Measurements from ENCODE around the gene DDIT4L. TPM values are rescaled to one million over a fixed set of nuclear protein-coding genes. Genes with fewer than 3 reads are reported as not detected.

Gene DDIT4L
- total and polyA plus RNA-seq, 2 donors (not counting 3 experiments of a cell fraction or from before 2014, with no cell fraction given), result 0.73 to 2.0 TPM

GRCh38 chr4:100166297-100167039, 23.8 kb downstream of the DDIT4L start:
- dilution Hi-C loops (cut with MboI; ENCODE audit: extremely low pct_ligation_motif_present, low sequenced_read_pairs) (no loop called here), intact Hi-C loops (cut with micrococcal nuclease) (no loop called here)

More at GRCh38 chr4:100166297-100167039, 23.8 kb downstream of the DDIT4L start:
- POLR2A ChIA-PET, result no interaction called here
- no peaks in the 10 kb centered on the region for H3K9me3 ChIP-seq (replicated peaks; ENCODE audit: control insufficient read depth, insufficient read depth, low read length)
- DNase-seq (ENCODE audit: low read depth, low spot score), result no peak
- H3K27me3 ChIP-seq (ENCODE audit: control insufficient read depth in 2 of 2, insufficient read depth in 2 of 2, low read length in 2 of 2), result no peaks in the 10 kb centered on the region
- H3K79me2 ChIP-seq (ENCODE audit: control insufficient read depth, insufficient read depth, low read length), result no peaks in the 10 kb centered on the region
- no TSS peak for BruUV-seq (replicated peaks)
- no peak overlapping the region for H3K4me3 ChIP-seq (replicated peaks in 1 of 3; ENCODE audit: insufficient read depth in 1 of 3, low read depth in 1 of 3, low read length in 3 of 3)
- no peak overlapping the region for H3K4me2 ChIP-seq (ENCODE audit: insufficient read depth, low read length)
- no peak for TF ChIP-seq POLR2AphosphoS5 (IDR thresholded peaks at IDR 0.05; ENCODE audit: insufficient read depth, low read depth, low read length)
- no peak for TF ChIP-seq CTCF (IDR thresholded peaks at IDR 0.05; ENCODE audit: extremely low read depth in 1 of 2, insufficient read depth in 1 of 2, low read depth in 1 of 2, low read length in 2 of 2)
- no peak for TF ChIP-seq FOS (IDR thresholded peaks at IDR 0.05; ENCODE audit: borderline replicate concordance, insufficient read depth, low read length)
- no peak for TF ChIP-seq POLR2A (IDR thresholded peaks at IDR 0.05; ENCODE audit: low read depth, low read length)
- no peak for TF ChIP-seq MYC (IDR thresholded peaks at IDR 0.05; ENCODE audit: low read depth, low read length)
- TF ChIP-seq EZH2 (IDR thresholded peaks at IDR 0.05; ENCODE audit: borderline replicate concordance, low read depth, low read length, severe bottlenecking), result no peak
- TF ChIP-seq, protein P1, sequence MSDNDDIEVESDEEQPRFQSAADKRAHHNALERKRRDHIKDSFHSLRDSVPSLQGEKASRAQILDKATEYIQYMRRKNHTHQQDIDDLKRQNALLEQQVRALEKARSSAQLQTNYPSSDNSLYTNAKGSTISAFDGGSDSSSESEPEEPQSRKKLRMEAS (IDR thresholded peaks at IDR 0.05; ENCODE audit: insufficient read depth, insufficient read length), result no peak
- TF ChIP-seq JUN (IDR thresholded peaks at IDR 0.05; ENCODE audit: borderline replicate concordance, insufficient read depth, insufficient read length, low read depth), result no peak
- no peak for TF ChIP-seq GATA2 (IDR thresholded peaks at IDR 0.05; ENCODE audit: insufficient read depth, insufficient read length, low read depth, low read length)
- H3K9ac ChIP-seq (replicated peaks; ENCODE audit: extremely low read depth, insufficient read depth, low read length), result no peak overlapping the region
- peaks cover 2% of the 10 kb centered on the region for H3K4me1 ChIP-seq (ENCODE audit: control insufficient read depth, extremely low read depth, insufficient read depth, low read length)
- H3K27ac ChIP-seq (ENCODE audit: insufficient read depth, low read depth, low read length), result no peak overlapping the region
- CTCF ChIA-PET, result no interaction called here
- no peaks in the 10 kb centered on the region for H3K36me3 ChIP-seq (ENCODE audit: control insufficient read depth in 2 of 2, extremely low read depth in 1 of 2, insufficient read depth in 2 of 2, low read length in 2 of 2)
- no peaks in the 10 kb centered on the region for H4K20me1 ChIP-seq (replicated peaks; ENCODE audit: control insufficient read depth, extremely low read depth, insufficient read depth, low read length)
- no peaks in the 10 kb centered on the region for H3K9me1 ChIP-seq (replicated peaks; ENCODE audit: control insufficient read depth, extremely low read depth, insufficient read depth, low read length)
- no peak overlapping the region for H2AFZ ChIP-seq (ENCODE audit: low read depth, low read length)
- no peak for FAIRE-seq

Data from endothelial cell of umbilical vein (primary cell).